HEK293 (cell line): Measurements from ENCODE around the gene MATR3.

ENCODE experiments used
- CTCF ChIP-seq: fragments of 450-650 bp; formaldehyde crosslinking; IDR thresholded peaks from 2 replicates; pipeline ENCODE4 v1.5.1; 2016; ENCODE audit warnings: missing biosample characterization, missing genetic modification characterization
- GLI2 ChIP-seq: fragments of 450-650 bp; formaldehyde crosslinking; IDR thresholded peaks from 2 replicates; pipeline ENCODE4; 2017; ENCODE audit warnings: missing biosample characterization, missing genetic modification characterization, low read depth, borderline replicate concordance
- GLI4 ChIP-seq: fragments of 450-650 bp; formaldehyde crosslinking; IDR thresholded peaks from 2 replicates; pipeline ENCODE4 v1.5.1; 2016; ENCODE audit warnings: missing biosample characterization, missing genetic modification characterization
- KLF16 ChIP-seq: fragments of 450-650 bp; formaldehyde crosslinking; IDR thresholded peaks from 2 replicates; pipeline ENCODE4 v1.5.1; 2017; ENCODE audit warnings: missing biosample characterization, missing genetic modification characterization
- KLF7 ChIP-seq: fragments of 450-650 bp; formaldehyde crosslinking; IDR thresholded peaks from 2 replicates; pipeline ENCODE4 v1.5.1; 2016; ENCODE audit warnings: missing biosample characterization, missing genetic modification characterization, borderline replicate concordance
- PRDM4 ChIP-seq: fragments of 450-650 bp; formaldehyde crosslinking; IDR thresholded peaks from 2 replicates; pipeline ENCODE4 v1.5.1; 2017; ENCODE audit warnings: missing biosample characterization, missing genetic modification characterization
- TRIM28 ChIP-seq: IDR thresholded peaks from 2 replicates; pipeline ENCODE4 v1.6.1; 2011; ENCODE audit warnings: low read length, control low read depth, borderline replicate concordance
- ZBTB44 ChIP-seq: fragments of 450-650 bp; IDR thresholded peaks from 2 replicates; pipeline ENCODE4 v1.5.1; 2018; ENCODE audit warnings: missing biosample characterization, mild to moderate bottlenecking, missing genetic modification characterization
- ZFHX2 ChIP-seq: fragments of 450-650 bp; formaldehyde crosslinking; conservative IDR thresholded peaks from 2 replicates; pipeline ENCODE4 v1.5.1; 2016; ENCODE audit warnings: missing biosample characterization, missing genetic modification characterization
- ZFP41 ChIP-seq: fragments of 450-650 bp; formaldehyde crosslinking; IDR thresholded peaks from 2 replicates; pipeline ENCODE4 v1.5.1; 2016; ENCODE audit warnings: missing biosample characterization, missing genetic modification characterization, borderline replicate concordance
- ZNF112 ChIP-seq: fragments of 450-650 bp; formaldehyde crosslinking; IDR thresholded peaks from 2 replicates; pipeline ENCODE4 v1.5.0; 2017; ENCODE audit warnings: missing biosample characterization, missing genetic modification characterization
- ZNF114 ChIP-seq: fragments of 450-650 bp; formaldehyde crosslinking; IDR thresholded peaks from 2 replicates; pipeline ENCODE4 v1.5.0; 2017; ENCODE audit warnings: missing biosample characterization, missing genetic modification characterization
- ZNF146 ChIP-seq: fragments of 450-650 bp; formaldehyde crosslinking; IDR thresholded peaks from 2 replicates; pipeline ENCODE4 v1.5.1; 2016; ENCODE audit warnings: missing biosample characterization, missing genetic modification characterization
- ZNF184 ChIP-seq: fragments of 450-650 bp; IDR thresholded peaks from 2 replicates; pipeline ENCODE4 v1.5.1; 2018; ENCODE audit warnings: missing biosample characterization, mild to moderate bottlenecking, missing genetic modification characterization
- ZNF214 ChIP-seq: fragments of 450-650 bp; formaldehyde crosslinking; IDR thresholded peaks from 2 replicates; pipeline ENCODE4 v1.5.1; 2017; ENCODE audit warnings: missing biosample characterization, mild to moderate bottlenecking, missing genetic modification characterization, borderline replicate concordance
- ZNF24 ChIP-seq: fragments of 450-650 bp; formaldehyde crosslinking; IDR thresholded peaks from 2 replicates; pipeline ENCODE4 v1.5.1; 2016; ENCODE audit warnings: missing biosample characterization, missing genetic modification characterization
- ZNF248 ChIP-seq: fragments of 450-650 bp; formaldehyde crosslinking; IDR thresholded peaks from 2 replicates; pipeline ENCODE4 v1.5.1; 2017; ENCODE audit warnings: missing biosample characterization, missing genetic modification characterization
- ZNF302 ChIP-seq: fragments of 450-650 bp; formaldehyde crosslinking; IDR thresholded peaks from 2 replicates; pipeline ENCODE4 v1.5.1; 2016; ENCODE audit warnings: missing biosample characterization, missing genetic modification characterization, low read depth
- ZNF341 ChIP-seq: fragments of 450-650 bp; formaldehyde crosslinking; IDR thresholded peaks from 2 replicates; pipeline ENCODE4; 2016; ENCODE audit warnings: low read depth, missing biosample characterization, missing genetic modification characterization
- ZNF362 ChIP-seq: fragments of 450-650 bp; formaldehyde crosslinking; IDR thresholded peaks from 2 replicates; pipeline ENCODE4 v1.5.1; 2016; ENCODE audit warnings: missing biosample characterization, missing genetic modification characterization
- ZNF37A ChIP-seq: fragments of 450-650 bp; IDR thresholded peaks from 2 replicates; pipeline ENCODE4 v1.5.1; 2018; ENCODE audit warnings: missing biosample characterization, missing genetic modification characterization
- ZNF391 ChIP-seq: fragments of 450-650 bp; formaldehyde crosslinking; IDR thresholded peaks from 2 replicates; pipeline ENCODE4 v1.5.1; 2016; ENCODE audit warnings: low read depth, missing biosample characterization, missing genetic modification characterization, borderline replicate concordance
- ZNF510 ChIP-seq: fragments of 450-650 bp; formaldehyde crosslinking; IDR thresholded peaks from 2 replicates; pipeline ENCODE4 v1.5.1; 2018; ENCODE audit warnings: mild to moderate bottlenecking, missing genetic modification characterization, missing biosample characterization; ENCODE audit not compliant: insufficient replicate concordance
- ZNF544 ChIP-seq: fragments of 450-650 bp; formaldehyde crosslinking; IDR thresholded peaks from 2 replicates; pipeline ENCODE4 v1.5.0; 2017; ENCODE audit warnings: missing biosample characterization, missing genetic modification characterization
- ZNF660 ChIP-seq: fragments of 450-650 bp; IDR thresholded peaks from 2 replicates; pipeline ENCODE4 v1.5.1; 2018; ENCODE audit warnings: missing biosample characterization, mild to moderate bottlenecking, missing genetic modification characterization
- ZNF785 ChIP-seq: fragments of 450-650 bp; formaldehyde crosslinking; IDR thresholded peaks from 2 replicates; pipeline ENCODE4 v1.5.1; 2016; ENCODE audit warnings: missing biosample characterization, missing genetic modification characterization
- ZNF843 ChIP-seq: fragments of 450-650 bp; formaldehyde crosslinking; IDR thresholded peaks from 2 replicates; pipeline ENCODE4 v1.5.1; 2016; ENCODE audit warnings: missing biosample characterization, missing genetic modification characterization
- ZXDB ChIP-seq: fragments of 450-650 bp; formaldehyde crosslinking; IDR thresholded peaks from 2 replicates; pipeline ENCODE4 v1.5.1; 2016; ENCODE audit warnings: missing biosample characterization, missing genetic modification characterization
- TF ChIP-seq, protein P1 (sequence below): fragments of 450-650 bp; formaldehyde crosslinking; IDR thresholded peaks from 2 replicates; pipeline ENCODE4 v1.5.1; 2017; ENCODE audit warnings: missing biosample characterization, missing genetic modification characterization
- TF ChIP-seq, protein P2 (sequence below): fragments of 450-650 bp; formaldehyde crosslinking; IDR thresholded peaks from 2 replicates; pipeline ENCODE4 v1.5.1; 2016; ENCODE audit warnings: missing biosample characterization, missing genetic modification characterization

Gene MATR3

DNA sequence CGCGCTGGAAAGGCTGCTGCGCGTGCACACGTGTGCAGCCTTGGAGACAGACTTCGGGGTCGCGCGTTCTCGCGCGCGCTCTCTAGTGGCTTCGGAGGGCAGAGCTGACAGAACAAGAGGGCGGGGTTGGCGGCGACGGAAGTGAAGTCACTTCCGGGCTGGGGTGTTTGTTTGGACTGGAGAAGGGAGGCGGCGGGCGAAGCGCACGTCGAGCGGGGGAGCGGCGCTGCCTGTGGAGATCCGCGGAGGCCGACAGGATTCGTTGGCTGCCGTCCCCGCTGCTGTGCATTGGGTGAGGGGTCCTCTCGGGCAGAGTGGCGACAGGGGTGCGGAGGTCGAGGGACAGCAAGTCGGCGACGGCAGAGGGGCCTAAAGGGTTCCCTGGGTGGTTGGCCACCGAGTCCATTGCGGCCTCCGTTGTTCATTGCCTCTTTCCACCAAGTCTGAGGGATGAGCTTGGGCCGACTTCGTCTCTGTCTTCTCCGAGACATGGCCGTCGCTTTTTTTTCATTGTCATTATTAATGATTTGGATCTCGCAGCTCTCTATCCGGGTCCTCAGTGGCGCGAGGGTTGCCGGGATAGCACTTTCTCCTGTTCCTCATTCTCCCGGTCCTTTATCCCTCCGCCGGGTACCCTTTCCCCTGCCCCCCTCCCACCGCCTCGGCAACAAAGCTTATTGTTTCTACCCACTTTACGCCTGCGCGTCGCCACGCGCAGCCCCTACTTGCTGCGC is 48.3 kb downstream of the MATR3 start, which contains the start of gene PAIP2 (continued):
- TF ChIP-seq GLI4 (tag by site-specific recombination) (peak; percentile 100), PRDM4 (tag by site-specific recombination) (peak; percentile 79), ZNF248 (tag by site-specific recombination) (no peak), GLI2 (tag by site-specific recombination) (no peak; the same call in 1 of the 2 replicates), ZFHX2 (peak; percentile 95), ZNF785 (tag by site-specific recombination) (peak; percentile 90), ZNF660 (tag by site-specific recombination) (peak; percentile 61), CTCF (peak; percentile 100), ZNF302 (tag by site-specific recombination) (no peak), ZFP41 (no peak), ZBTB44 (tag by site-specific recombination) (peak; percentile 49; the same call in 1 of the 2 replicates), KLF7 (tag by site-specific recombination) (peak; percentile 63; the same call in 1 of the 2 replicates), ZNF146 (peak; percentile 60; the same call in 1 of the 2 replicates), TRIM28 (0 out of 2 replicates have a peak, but pooled peaks have one; percentile 9), ZNF391 (tag by site-specific recombination) (peak; percentile 95), KLF16 (tag by site-specific recombination) (peak; percentile 95), ZNF114 (no peak), ZNF37A (no peak), ZNF184 (tag by site-specific recombination) (no peak), ZNF214 (no peak), ZNF341 (tag by site-specific recombination) (peak; percentile 59; the same call in 1 of the 2 replicates), ZNF112 (no peak), ZNF362 (tag by site-specific recombination) (peak; percentile 100), ZNF843 (peak; percentile 93), ZNF24 (tag by site-specific recombination) (peak; percentile 96), ZXDB (peak; percentile 97), ZNF510 (no peak), ZNF544 (tag by site-specific recombination) (no peak)
- TF ChIP-seq, protein P1, sequence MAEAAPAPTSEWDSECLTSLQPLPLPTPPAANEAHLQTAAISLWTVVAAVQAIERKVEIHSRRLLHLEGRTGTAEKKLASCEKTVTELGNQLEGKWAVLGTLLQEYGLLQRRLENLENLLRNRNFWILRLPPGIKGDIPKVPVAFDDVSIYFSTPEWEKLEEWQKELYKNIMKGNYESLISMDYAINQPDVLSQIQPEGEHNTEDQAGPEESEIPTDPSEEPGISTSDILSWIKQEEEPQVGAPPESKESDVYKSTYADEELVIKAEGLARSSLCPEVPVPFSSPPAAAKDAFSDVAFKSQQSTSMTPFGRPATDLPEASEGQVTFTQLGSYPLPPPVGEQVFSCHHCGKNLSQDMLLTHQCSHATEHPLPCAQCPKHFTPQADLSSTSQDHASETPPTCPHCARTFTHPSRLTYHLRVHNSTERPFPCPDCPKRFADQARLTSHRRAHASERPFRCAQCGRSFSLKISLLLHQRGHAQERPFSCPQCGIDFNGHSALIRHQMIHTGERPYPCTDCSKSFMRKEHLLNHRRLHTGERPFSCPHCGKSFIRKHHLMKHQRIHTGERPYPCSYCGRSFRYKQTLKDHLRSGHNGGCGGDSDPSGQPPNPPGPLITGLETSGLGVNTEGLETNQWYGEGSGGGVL (tag by site-specific recombination) = peak; percentile 69
- TF ChIP-seq, protein P2, sequence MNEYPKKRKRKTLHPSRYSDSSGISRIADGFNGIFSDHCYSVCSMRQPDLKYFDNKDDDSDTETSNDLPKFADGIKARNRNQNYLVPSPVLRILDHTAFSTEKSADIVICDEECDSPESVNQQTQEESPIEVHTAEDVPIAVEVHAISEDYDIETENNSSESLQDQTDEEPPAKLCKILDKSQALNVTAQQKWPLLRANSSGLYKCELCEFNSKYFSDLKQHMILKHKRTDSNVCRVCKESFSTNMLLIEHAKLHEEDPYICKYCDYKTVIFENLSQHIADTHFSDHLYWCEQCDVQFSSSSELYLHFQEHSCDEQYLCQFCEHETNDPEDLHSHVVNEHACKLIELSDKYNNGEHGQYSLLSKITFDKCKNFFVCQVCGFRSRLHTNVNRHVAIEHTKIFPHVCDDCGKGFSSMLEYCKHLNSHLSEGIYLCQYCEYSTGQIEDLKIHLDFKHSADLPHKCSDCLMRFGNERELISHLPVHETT (tag by site-specific recombination) = peak; percentile 85; the same call in 1 of the 2 replicates
